IPS-NIHi7 (cell line): Measurements from ENCODE around the gene SLC45A3.
"Not testable (repeated sequence)": the region's sequence is repeated elsewhere in the genome, so short reads cannot be mapped to it uniquely, and the experiment has no call there.

Source experiments
- DNase-seq: peaks from one replicate; pipeline ENCODE4 v3.0.0; 2012; ENCODE audit warnings: mixed read lengths; ENCODE audit errors: extremely low spot score

Gene SLC45A3

GRCh38 chr1:205680073-205680851, at the start of gene SLC45A3:
Gene SLC45A3 (minus strand): TSS chr1:205680509. CDS start chr1:205664656, 15,853 bp downstream.
- peak; percentile 76 for DNase-seq

GRCh38 chr1:205726619-205727125, 46.4 kb upstream of the SLC45A3 start:
- DNase-seq, result no peak

DNA sequence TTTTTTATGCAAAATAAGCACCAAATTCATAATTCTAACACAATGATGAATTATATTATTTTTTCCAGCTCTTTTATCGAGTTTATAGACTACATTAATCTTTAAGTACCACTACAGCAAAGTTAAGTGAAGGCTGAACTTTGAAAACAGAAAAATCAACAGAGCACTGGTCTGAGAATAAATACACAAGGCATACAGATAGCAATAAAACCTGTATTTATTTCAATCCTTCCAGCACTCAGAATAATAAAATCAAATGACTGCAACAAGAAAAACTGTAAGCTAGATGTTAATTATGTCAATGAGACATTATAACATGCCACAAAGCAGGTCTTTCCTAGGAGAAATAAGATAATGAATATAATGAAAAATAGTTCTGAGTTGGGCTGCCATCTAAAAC, 45.2 kb upstream of the SLC45A3 start:
- DNase-seq, result no peak

DNA sequence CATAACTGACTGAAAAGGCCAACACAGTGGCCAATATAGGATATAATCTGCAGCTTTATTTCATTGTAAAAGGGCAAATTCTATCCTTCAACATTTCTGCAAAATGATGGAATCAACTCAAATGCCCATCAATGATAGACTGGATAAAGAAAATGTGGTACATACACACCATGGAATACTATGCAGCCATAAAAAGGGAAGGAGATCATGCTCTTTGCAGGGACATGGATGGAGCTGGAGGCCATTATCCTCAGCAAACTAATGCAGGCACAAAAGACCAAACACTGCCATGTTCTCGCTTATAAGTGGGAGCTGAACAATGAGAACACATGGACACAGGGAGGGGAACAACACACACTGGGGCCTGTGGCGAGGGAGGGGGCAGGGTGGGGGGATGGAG, 40.4 kb upstream of the SLC45A3 start:
- not testable (repeated sequence) for DNase-seq

DNA sequence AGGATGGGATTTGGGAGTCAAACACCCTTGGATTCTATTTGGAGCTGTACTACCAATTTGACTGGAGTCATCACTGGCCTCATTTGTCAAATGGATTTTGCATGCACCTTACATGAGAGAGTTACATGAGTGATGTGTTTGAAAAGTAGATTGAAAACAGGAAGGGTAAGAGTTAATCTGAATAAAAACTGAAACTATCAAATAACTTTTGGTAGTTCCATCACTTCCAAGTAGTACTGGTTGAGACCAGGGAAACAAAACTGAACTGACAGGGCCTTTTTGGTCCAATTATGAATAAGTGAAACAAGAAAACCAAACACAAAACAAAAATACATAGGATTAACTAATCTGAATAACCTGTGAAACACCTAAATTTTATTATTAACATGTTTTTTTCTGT, 39.5 kb upstream of the SLC45A3 start:
- no peak for DNase-seq

- no peak for DNase-seq
These were observed 38.7 kb upstream of the SLC45A3 start for GRCh38 chr1:205719015-205719414.

DNA sequence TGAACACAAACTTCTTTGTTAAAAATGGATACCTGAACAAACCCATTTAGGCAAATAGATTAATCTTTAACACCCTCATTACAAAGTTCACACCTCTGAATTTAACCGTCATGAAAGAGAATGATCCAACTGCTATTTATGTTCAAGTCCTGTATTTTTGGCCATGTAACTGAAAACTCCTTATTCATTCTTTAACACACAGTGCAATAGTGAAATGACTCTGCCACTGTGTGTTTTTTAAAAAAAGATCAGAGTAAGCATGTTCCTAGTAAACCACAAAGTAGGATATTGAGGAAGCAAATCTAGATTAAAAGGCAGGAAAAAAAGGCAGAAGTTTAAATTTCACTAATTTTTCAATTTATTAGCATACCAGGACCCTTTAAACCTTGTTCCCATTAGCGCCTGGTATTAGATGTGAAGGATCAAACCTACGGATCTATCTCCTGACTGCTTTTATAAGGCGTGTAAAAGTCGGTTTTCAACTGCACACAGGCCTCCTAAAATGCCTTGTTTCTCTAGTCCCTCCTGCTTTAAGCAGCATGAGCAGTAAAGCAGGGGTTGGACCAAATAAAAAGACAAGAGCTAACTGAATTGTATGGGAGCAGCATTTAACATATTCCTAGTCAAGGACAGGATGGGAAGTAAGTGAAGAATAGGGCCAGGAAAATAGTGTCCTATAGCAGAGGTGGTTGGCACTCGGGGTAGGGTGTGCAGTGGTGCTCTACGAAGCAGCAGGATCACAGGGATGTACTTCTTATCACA, 36.2 kb upstream of the SLC45A3 start:
- no peak for DNase-seq

- no peak for DNase-seq
These were observed 35.3 kb upstream of the SLC45A3 start for GRCh38 chr1:205715628-205716027.

DNA sequence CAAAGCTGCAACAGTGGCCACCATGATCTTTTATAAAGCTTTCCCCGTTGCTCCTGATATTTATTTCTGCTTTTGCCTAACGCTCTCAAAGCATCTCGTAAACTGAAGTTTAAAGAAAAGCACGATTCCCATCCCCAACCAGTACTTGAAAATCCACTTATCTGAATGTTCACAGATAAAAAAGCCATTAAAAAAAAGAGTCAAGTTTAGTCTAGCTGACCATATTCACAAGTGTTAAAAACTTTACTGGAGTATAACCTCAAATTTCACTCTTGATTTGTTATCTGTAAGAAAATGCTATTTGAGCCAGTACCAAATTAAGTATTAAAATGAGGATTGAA, 34.6 kb upstream of the SLC45A3 start:
- DNase-seq, result no peak

- DNase-seq, result no peak
These were observed 34.0 kb upstream of the SLC45A3 start for GRCh38 chr1:205714190-205714905.

DNA sequence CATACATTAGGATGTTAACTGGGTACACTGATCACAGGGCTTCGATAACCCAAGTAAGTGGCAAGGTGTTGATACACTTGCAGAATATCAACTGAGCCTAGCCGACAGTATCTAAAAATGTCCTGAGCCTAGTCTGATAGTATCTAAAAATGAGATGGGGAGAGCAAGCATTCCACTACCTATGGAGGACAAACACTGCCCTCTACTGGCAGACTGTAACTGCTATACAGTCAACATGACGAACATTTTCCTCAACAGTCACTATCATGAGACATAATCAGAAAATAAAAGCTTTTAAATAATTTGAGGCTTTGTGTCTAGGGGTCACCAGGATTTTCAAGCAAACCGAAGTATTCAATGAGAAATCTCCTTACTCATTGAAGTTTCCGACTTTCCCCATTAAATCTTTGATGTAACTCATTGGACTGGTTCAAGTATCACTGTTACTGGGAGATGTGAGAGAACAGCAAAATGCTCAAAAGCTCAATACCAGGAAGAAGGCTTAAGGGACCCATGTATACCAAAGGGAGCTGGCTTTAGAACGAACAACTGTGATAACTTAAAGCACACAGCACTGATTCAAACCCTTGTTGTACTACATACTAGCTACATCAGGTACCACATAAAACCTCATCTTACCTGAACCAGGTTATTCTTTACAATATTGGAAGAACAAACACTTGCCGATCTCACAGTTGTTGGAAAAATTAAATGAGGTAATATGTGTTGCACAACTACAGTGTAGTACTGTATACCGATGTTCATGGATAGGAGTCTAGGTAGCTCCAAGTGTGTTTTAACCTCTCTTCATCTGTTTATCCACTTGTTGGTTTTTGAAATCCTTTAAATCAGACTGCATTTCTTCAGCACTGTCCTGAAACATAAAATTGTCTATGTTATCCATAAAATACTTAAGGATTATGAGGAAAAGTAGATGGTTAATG, 31.1 kb upstream of the SLC45A3 start:
- peak; percentile 68 for DNase-seq

DNA sequence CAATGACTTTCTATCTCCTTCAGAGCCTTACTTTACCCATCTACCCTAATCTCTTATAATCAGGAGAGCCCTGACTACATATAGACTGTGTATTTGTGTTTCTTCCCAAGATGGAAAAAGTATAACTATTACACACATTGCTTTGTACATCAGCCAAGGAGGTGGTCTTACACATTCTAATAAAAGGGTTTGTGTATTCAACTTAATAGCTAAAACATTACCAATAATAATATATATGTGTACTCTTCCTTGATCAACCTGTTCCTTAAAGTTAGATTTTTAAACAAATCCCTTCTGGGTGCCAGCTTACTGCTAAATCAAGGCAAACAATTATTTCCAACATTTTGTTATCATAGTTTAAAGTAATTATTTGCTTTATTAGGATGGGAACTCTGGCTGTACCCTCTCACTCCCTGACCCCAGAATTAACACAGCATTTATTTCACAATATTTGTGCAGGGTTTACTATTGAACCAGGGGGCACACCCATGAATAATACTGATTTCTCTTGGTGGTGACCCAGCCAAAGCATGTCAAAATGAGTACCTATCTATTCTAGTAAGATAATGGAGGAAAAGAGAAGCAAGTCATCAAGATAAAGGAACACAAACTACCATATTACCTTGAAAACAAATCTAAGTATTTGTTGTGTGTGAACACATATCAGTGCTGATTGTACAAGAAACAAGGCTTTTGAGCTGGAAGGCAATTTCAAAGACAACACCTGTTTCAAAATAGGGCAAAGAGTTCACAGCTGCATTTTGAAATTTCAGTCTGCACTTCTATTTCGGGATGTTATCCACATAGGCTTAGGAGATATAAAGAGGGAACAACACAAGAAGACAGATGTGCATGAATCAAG, 30.1 kb upstream of the SLC45A3 start:
- DNase-seq, result no peak

- DNase-seq, result no peak
These were observed 29.3 kb upstream of the SLC45A3 start for GRCh38 chr1:205709640-205710039.

DNA sequence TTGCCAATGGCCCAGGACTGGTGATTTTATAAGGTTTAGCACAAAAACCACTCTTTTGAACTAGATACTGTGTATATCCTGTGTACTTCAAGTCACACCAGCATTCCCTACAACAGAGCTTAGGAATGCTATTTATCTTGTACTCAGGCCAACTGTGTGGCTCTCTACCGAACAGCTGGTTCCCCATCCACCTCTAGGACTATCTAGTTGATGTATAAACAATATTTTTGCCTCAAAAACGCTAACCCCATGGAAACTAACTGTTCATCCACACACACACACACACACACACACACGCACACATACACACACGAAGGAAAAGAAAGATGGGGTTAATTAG, 28.7 kb upstream of the SLC45A3 start:
- no peak for DNase-seq

GRCh38 chr1:205706601-205707502, 26.5 kb upstream of the SLC45A3 start:
- no peak for DNase-seq

DNA sequence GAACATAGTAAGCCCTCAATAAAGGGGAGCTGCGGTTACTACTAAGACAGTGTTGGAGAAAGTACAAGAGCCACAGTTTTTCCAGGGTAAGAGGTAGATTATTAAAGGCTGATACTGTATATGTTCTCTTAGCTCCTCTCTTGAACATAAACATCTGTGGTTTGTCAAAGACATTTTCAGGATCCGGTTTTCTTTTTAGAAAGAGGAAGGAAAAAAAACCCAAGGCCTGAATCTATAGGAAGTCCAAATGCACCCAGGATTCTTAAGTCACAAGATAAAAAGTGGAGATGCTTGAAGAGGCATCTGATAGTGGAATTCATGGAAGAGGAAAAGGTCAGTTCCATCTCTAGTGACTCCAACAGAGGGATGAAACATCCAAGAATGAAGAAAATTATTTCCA, 24.6 kb upstream of the SLC45A3 start:
- no peak for DNase-seq

DNA sequence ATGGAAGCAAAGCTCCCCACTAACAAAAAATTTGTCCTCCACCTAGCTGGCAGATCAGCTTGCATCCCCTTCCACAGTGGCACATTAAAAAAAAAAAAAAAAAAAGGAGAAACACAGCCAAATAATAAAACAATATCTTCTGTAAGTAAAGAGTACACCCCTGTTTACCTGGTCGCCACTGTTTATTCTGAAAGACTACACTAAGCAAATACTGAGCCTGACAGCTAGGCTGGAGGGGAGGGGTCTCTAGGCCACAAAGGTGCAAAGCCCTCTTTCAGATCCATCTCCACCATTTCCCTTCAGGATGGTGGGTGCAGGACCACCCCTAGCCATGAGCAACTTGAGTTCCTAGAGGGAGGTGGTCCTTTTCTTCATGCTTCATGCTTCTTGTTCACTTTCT, 22.8 kb upstream of the SLC45A3 start:
- DNase-seq, result no peak

GRCh38 chr1:205701891-205702290, 21.6 kb upstream of the SLC45A3 start:
- DNase-seq, result no peak

DNA sequence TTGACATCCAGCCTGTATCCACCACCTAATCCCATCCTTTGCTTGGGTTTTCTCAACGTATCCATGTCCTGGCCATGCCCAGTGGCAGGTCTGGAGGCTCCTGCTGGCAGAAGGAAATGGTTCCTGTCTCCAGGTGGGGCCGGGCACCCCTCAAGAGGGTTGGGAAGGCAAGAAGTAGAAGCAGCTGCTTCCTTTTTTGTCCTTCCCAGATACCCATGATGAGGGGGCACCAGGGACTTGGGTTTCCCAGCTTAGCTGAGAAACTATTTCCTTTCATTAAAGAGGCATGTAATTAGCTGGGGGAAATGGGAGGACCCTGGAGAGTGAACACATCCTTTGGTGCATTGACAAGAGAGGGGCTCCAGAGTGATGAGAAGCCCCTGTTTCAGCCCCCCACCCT, 21.1 kb upstream of the SLC45A3 start:
- no peak for DNase-seq
